NT2/D1 (cell line): ENCODE results near the gene RAPSN.

Source experiments
- SUZ12 ChIP-seq: IDR thresholded peaks from 2 replicates; pipeline ENCODE4 v1.6.1; 2011; ENCODE audit not compliant: insufficient read length, insufficient read depth; ENCODE audit errors: extremely low read depth
- YY1 ChIP-seq: IDR thresholded peaks from 2 replicates; pipeline ENCODE4 v1.6.1; 2011; ENCODE audit not compliant: insufficient read length, insufficient read depth
- ZNF274 ChIP-seq: IDR thresholded peaks from 2 replicates; pipeline ENCODE4 v1.6.1; 2011; ENCODE audit warnings: mild to moderate bottlenecking, low read depth, low read length

DNA sequence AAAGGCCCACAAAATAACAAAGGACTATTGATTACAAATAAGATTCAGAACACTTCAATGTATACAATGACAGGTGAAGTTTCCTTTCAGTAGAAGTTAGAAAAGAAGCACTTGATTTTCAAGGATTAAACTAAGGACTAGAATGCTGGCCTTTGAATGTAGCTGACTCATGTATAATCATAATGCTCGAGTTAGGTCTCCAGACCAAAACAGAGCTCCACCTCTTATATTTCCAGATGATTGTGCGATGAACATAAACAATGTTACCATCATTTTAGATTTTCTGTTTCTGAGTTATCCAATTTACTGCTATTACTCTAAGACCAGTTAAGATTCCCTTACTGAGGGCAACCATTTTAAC lies 40.4 kb upstream of the RAPSN start:
- no peak for TF ChIP-seq ZNF274
- TF ChIP-seq SUZ12: no peak
- no peak for TF ChIP-seq YY1
